ENCODE measurements around the gene RPL31.

DNA sequence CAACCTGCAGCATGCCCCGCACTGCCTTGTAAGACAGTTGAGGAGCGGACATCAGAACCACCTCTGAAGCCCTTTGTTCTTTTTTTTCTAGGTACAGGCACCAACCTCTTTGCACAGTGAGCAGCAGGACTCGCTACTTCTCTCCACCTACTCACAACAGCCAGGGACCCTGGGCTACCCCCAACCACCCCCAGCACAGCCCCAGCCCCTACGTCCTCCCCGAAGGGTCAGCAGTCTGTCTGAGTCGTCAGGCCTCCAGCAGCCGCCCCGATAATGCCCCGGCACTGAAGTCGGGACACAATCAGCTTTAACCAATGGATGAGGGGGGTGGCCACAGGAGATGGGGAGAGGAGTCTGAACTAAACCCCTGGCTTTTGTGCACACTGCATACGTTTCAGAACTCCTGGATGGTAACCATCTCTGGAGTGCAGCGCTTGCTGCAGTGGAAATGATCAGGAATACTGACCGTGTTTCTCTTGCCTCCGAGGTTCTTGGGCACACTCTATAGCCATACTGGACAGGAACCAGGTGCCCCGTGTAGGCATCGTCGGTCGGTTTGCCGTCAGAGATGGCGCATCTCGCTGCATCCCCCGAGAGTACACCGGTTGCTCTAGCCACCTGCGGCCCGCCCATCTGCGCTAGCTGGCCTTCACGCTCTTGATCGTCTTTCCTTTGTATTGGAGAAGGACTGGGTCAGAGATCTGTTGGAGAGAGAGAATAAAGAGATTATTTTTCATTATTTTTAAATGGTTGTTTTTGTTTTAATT is 6.6 kb upstream of the RPL31 start:
- TF ChIP-seq, protein P1, sequence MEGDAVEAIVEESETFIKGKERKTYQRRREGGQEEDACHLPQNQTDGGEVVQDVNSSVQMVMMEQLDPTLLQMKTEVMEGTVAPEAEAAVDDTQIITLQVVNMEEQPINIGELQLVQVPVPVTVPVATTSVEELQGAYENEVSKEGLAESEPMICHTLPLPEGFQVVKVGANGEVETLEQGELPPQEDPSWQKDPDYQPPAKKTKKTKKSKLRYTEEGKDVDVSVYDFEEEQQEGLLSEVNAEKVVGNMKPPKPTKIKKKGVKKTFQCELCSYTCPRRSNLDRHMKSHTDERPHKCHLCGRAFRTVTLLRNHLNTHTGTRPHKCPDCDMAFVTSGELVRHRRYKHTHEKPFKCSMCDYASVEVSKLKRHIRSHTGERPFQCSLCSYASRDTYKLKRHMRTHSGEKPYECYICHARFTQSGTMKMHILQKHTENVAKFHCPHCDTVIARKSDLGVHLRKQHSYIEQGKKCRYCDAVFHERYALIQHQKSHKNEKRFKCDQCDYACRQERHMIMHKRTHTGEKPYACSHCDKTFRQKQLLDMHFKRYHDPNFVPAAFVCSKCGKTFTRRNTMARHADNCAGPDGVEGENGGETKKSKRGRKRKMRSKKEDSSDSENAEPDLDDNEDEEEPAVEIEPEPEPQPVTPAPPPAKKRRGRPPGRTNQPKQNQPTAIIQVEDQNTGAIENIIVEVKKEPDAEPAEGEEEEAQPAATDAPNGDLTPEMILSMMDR (conservative IDR thresholded peaks at IDR 0.05 in 1 of 2, IDR thresholded peaks at IDR 0.05 in 1 of 2; ENCODE audit: low read depth in 1 of 2, low read length in 2 of 2): no peak
- TF ChIP-seq EZH2 (IDR thresholded peaks at IDR 0.05; ENCODE audit: low read length, missing control alignments): no peak

Data from fibroblast of lung (primary cell).